HG03108 (cell line): ENCODE measurements around the gene FAM174C.
"Not testable (repeated sequence)": the region's sequence is repeated elsewhere in the genome, so short reads cannot be mapped to it uniquely, and the experiment has no call there.

Experiments used
- ATAC-seq: cut with Tn5 transposase; IDR thresholded peaks from one replicate; pipeline ENCODE4 v1.9.1; 2021; ENCODE audit warnings: moderate library complexity; ENCODE audit not compliant: unreplicated experiment

FAM174C gene

DNA sequence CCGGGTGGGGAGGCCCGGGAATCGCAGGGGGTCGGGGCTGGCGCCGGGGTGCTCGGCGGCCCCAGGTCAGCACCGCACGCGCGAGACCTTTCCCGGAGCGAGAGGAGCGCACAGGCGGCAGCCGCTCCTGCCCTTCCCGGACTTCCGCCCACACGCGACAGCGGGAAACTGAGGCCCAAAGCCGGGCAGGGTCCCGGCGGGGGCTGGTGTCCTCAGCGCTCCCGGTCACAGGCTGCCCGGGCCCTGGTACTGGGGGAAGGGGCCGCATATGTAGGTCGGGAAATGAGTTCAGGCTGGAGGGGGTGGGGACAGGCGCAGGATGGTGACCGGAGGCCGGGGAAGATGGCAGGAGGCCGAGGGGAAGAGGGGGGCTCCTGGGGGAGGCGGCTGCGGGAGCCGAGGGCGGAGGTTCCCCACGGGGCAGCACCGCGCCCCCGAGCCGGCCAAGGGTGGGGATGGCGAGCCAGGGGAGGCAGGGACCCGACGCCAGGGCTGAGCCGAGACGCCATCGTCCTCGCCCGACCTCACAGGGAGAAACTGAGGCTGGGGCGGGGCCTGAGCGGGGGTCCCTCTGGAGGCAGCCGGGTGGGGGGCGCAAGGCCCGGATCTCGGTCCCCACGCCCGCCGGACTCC, 38.2 kb upstream of the FAM174C start:
- no peak for ATAC-seq

DNA sequence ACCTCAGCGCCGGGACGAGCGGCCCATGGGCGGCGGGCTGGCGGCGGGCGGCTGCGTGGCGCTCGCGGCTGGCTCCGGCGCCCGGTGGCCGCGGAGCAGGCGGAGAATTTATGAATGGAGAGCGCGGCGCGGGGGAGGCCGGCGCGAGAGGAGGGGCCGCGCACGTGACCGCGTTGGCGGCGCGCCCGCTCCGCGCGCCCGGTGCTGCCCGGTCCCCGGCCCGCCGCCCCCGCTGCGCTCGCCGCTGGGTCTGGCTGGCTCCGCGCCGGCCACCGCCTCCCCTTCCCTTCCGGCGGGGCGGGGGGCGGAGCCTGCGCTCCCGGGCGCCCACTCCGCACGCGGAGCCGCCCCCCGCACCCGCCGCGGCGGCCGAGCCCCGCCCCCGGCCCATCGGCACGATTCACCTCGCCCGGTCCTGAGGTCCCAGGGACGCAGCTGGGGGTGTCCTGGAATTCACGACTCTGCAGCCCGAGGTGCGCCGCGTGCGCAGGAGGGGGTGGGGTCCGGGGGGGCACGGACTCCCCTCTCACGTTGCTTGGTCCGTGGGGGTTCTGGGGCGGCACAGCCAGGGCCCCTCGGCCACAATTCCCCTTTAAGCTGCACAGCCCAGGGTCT, 37.5 kb upstream of the FAM174C start, which contains the start of gene CBARP:
Gene CBARP (minus strand): TSS at position 252 of the 615 bp plus-strand sequence. CDS start 1,905 bp downstream, outside the sequence.
- ATAC-seq, result no peak

DNA sequence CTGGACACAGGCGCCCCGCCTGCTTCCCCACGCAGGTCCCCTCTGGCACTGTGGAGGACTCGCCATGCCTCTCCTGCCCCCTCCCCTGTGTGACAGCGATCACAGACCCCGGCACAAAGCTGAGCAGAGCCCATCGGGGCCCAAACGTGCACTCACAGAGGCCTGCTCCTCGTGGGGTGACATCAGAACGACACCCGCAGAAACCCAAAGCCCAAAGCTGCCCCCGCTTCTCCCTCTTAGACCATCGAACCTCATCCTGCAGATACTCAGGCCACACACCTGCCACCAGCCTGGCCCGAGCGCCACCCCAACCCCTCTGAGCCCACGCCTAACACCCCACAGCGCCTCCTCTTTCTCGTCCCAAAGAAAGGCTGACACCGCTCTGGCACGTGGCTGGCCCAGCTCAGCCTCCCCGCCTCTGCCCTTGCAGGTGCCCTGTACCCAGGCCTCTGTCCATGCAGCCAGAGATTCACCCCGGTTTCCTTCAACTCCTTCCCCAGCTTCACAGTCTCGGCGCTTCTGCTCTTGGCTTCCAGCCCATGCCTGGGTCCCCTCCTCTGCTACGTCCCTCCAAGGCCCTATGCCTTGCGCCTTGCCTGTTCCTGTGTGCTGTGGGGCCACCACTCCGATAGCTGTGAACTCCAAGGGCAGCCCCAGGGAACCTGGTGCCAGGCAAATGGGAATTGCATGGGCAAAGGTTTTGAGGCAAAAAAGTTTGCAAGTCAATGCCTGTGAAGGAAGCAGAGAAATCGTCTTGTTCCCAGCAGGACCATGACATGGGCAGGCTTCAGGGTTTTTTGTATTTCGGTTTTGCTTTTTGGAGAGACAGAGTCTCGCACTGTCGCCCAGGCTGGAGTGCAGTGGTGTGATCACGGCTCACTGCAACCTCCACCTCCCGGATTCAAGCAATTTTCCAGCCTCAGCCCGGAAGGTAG, 36.7 kb upstream of the FAM174C start:
- no peak for ATAC-seq

GRCh38 chr19:1239420-1239795, 35.9 kb upstream of the FAM174C start:
- no peak for ATAC-seq

DNA sequence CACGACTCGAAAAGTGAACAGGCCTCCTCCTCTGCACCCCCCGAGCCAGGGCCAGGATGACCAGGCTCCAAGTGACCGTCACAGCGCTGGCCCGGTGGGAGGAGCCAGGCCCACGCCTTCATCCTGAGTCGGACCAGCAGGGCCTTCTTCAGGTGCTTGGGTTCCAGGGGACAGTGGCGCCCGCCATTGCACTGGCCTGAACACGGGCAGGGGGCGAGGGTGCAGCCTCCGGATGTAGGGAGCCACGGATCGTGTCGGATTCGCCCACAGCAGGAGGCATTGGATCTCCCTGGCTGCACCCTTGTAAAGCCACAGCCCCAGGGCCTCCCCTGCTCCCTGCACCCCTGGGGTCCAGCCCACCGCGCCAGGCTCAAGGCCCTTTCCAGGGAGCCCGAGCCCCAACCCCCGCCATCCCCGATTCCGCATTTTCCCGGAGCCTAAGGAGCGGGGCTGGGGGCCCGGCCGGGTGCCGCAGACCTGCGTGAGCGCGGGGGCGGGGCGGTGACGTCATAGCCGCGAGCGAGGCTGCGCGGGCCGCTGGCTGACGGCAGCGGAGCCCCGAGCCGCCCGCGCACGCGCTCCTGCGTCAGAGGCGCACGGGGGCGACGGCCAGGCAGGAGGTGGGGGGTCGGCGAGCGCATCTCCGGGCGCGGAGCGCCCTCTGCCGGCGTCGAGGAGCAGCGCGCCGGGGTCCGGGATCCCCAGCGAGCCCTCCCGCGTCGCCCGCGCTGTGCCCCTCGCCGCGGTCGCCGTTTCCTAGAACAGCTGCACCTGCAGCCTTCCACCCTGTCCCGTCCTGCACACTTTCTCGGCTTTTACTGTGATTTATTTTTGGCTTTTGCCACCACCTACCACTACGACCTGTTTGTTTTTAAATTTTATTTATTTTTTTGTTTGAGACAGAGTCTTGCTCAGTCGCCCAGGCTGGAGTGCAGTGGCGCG, 35.3 kb upstream of the FAM174C start:
- ATAC-seq, result no peak

DNA sequence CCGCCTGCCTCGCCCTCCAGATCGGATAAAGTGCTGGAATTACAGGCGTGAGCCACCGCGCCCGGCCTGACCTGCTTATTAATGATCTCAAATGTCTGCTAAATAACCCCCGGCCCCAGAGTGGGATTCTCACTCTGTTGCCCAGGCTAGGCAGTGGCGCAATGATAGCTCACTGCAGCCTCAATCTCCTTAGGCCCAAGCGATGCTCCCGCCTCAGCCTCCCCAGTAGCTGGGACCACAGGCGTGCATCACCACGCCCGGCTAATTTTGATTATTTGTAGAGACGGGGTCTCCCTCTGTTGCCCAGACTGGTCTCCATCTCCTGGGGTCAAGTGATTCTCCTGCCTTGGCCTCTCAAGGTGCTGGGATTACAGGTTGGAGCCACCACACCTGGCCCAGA, 34.4 kb upstream of the FAM174C start:
- no peak for ATAC-seq

GRCh38 chr19:1241417-1242095, 33.8 kb upstream of the FAM174C start, which contains the start of gene ATP5F1D:
Gene ATP5F1D, plus strand, starts transcription at chr19:1241751. Its CDS starts 100 bp downstream, at chr19:1241851.
- peak; percentile 42 for ATAC-seq

GRCh38 chr19:1243768-1244692, 31.3 kb upstream of the FAM174C start:
- ATAC-seq, result peak; percentile 20

- no peak for ATAC-seq
These were observed 30.5 kb upstream of the FAM174C start for GRCh38 chr19:1244693-1245451.

DNA sequence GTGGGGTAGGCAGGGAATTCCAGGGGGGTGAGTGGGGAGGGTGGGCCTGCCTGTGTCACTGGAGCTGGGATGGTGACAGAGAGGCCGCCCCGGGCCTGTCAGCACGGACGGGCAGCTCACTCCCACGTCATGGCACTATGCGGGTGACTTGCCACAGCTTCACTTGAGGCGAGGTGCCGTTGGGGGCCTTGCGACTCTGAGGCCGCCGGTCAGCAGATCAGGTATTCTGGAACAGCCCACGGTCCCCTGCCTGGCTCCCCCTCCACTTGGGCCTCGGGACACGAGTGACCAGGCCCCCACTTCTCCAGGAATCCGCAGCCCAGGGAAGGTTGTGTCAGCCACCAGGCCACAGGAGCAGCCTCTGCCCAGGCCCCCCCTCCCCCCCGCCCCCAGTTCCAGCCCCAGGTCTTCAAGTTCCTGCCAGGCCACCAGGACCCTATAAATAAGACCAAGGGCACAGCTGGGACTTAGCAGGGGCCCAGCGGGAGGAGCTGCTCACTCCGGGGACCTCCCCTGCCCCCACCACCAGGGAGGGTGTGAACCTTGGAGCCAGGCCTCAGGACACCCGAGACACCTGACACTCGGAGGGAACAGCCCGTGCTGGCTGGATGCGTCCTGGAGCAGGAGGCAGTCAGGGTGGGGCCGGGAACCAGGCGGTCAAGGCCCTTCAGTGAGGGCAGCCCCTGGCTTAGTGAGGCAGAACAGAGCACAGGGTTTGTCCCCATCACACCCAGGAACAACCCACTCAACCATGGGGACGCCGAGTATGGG, 29.7 kb upstream of the FAM174C start:
- ATAC-seq, result no peak

- ATAC-seq, result not testable (repeated sequence)
These were observed 28.9 kb upstream of the FAM174C start for GRCh38 chr19:1246265-1247087.

GRCh38 chr19:1247748-1248138, 27.6 kb upstream of the FAM174C start:
- no peak for ATAC-seq

- peak; percentile 11 for ATAC-seq
These were observed 27.1 kb upstream of the FAM174C start, which contains the start of gene MIDN for GRCh38 chr19:1248139-1248785. Gene MIDN, plus strand, starts transcription at chr19:1248583. Its CDS starts 1,714 bp downstream, at chr19:1250297.

- peak; percentile 16 for ATAC-seq
These were observed 26.5 kb upstream of the FAM174C start for GRCh38 chr19:1248786-1249297.

- ATAC-seq, result peak; percentile 39
These were observed 25.9 kb upstream of the FAM174C start for GRCh38 chr19:1249298-1249989.
